MM.1S (cell line): ENCODE measurements around the gene CDH4.

Experiments
- CTCF ChIP-seq: fragments of 300-600 bp; sonication (generic); IDR thresholded peaks from 2 replicates; pipeline ENCODE4 v1.5.1; 2016; ENCODE audit warnings: antibody characterized with exemption, low read length, mixed read lengths
- EZH2 ChIP-seq: fragments of 300-600 bp; sonication (generic); optimal IDR thresholded peaks from 2 replicates; pipeline ENCODE3; 2017; ENCODE audit warnings: low read depth, mild to moderate bottlenecking, antibody characterized with exemption, low read length, mixed read lengths
- EZH2phosphoT487 ChIP-seq: fragments of 300-600 bp; sonication (generic); IDR thresholded peaks from 2 replicates; pipeline ENCODE4 v1.6.1; 2018; ENCODE audit warnings: antibody characterized with exemption, low read length

GRCh38 chr20:61262036-61262435, 10.0 kb downstream of the CDH4 start:
- no peak for TF ChIP-seq CTCF
- TF ChIP-seq EZH2 = no peak
- TF ChIP-seq EZH2phosphoT487 = no peak
